ENCODE measurements around the gene PPP5C.

PPP5C gene

GRCh38 chr19:46355234-46356148, 8.6 kb downstream of the PPP5C start:
- H3K36me3 ChIP-seq (ENCODE audit: control insufficient read depth, insufficient read depth, low read length) = peaks cover 29% of the 10 kb centered on the region
- H3K27me3 ChIP-seq (replicated peaks; ENCODE audit: control insufficient read depth, insufficient read depth, low read length) = no peaks in the 10 kb centered on the region

GRCh38 chr19:46356149-46357055, 9.5 kb downstream of the PPP5C start:
- Histone ChIP-seq H3K27me3 (replicated peaks; ENCODE audit: control insufficient read depth, insufficient read depth, low read length) (no peaks in the 10 kb centered on the region), H3K4me3 (replicated peaks; ENCODE audit: low read depth, low read length) (no peak overlapping the region), H3K36me3 (ENCODE audit: control insufficient read depth, insufficient read depth, low read length) (peaks cover 29% of the 10 kb centered on the region)
- no peak for TF ChIP-seq CTCF (IDR thresholded peaks at IDR 0.05; ENCODE audit: insufficient read depth, low read length, poor library complexity, severe bottlenecking)
- DNase-seq (ENCODE audit: extremely low read depth, insufficient read length) = no peak

More at GRCh38 chr19:46355234-46356148, 8.6 kb downstream of the PPP5C start:
- TF ChIP-seq CTCF (IDR thresholded peaks at IDR 0.05; ENCODE audit: insufficient read depth, low read length, poor library complexity, severe bottlenecking) = no peak
- no peak overlapping the region for H3K4me3 ChIP-seq (replicated peaks; ENCODE audit: low read depth, low read length)
- DNase-seq (ENCODE audit: extremely low read depth, insufficient read length) = no peak

- Histone ChIP-seq H3K4me3 (replicated peaks; ENCODE audit: low read depth, low read length) (no peak overlapping the region), H3K27me3 (replicated peaks; ENCODE audit: control insufficient read depth, insufficient read depth, low read length) (no peaks in the 10 kb centered on the region), H3K36me3 (ENCODE audit: control insufficient read depth, insufficient read depth, low read length) (peaks cover 22% of the 10 kb centered on the region)
- TF ChIP-seq CTCF (IDR thresholded peaks at IDR 0.05; ENCODE audit: insufficient read depth, low read length, poor library complexity, severe bottlenecking) = no peak
- no peak for DNase-seq (ENCODE audit: extremely low read depth, insufficient read length)
Measured at GRCh38 chr19:46357846-46358583, 11.1 kb downstream of the PPP5C start.

- TF ChIP-seq CTCF (IDR thresholded peaks at IDR 0.05; ENCODE audit: insufficient read depth, low read length, poor library complexity, severe bottlenecking) = no peak
- Histone ChIP-seq H3K4me3 (replicated peaks; ENCODE audit: low read depth, low read length) (no peak overlapping the region), H3K27me3 (replicated peaks; ENCODE audit: control insufficient read depth, insufficient read depth, low read length) (no peaks in the 10 kb centered on the region), H3K36me3 (ENCODE audit: control insufficient read depth, insufficient read depth, low read length) (peaks cover 7% of the 10 kb centered on the region)
- no peak for DNase-seq (ENCODE audit: extremely low read depth, insufficient read length)
Measured at GRCh38 chr19:46361915-46362314, 15.0 kb downstream of the PPP5C start.

GRCh38 chr19:46364359-46364758, 17.5 kb downstream of the PPP5C start:
- Histone ChIP-seq H3K4me3 (replicated peaks; ENCODE audit: low read depth, low read length) (no peak overlapping the region), H3K36me3 (ENCODE audit: control insufficient read depth, insufficient read depth, low read length) (peaks cover 14% of the 10 kb centered on the region), H3K27me3 (replicated peaks; ENCODE audit: control insufficient read depth, insufficient read depth, low read length) (no peaks in the 10 kb centered on the region)
- no peak for DNase-seq (ENCODE audit: extremely low read depth, insufficient read length)
- TF ChIP-seq CTCF (IDR thresholded peaks at IDR 0.05; ENCODE audit: insufficient read depth, low read length, poor library complexity, severe bottlenecking) = no peak
